M059J (cell line): ENCODE measurements around the gene TBC1D14. TPM values are rescaled to one million over a fixed set of nuclear protein-coding genes. Genes with fewer than 3 reads are reported as not detected.
"Not testable (repeated sequence)": the region's sequence is repeated elsewhere in the genome, so short reads cannot be mapped to it uniquely, and the experiment has no call there.

Source experiments
- DNase-seq: peaks from one replicate; pipeline ENCODE4 v3.0.0-alpha.2; 2012; ENCODE audit warnings: low read depth
- total RNA-seq: library from RNA; depleted of rRNA; stranded (reverse); fragments of >200 nt; shearing (Covaris generic); gene quantifications from 2 replicates; pipeline ENCODE4 v1.2.3, GENCODE V29; 2014

The TBC1D14 gene
- total RNA-seq, 1 experiment from 2014 or later: 22.4 TPM

DNA sequence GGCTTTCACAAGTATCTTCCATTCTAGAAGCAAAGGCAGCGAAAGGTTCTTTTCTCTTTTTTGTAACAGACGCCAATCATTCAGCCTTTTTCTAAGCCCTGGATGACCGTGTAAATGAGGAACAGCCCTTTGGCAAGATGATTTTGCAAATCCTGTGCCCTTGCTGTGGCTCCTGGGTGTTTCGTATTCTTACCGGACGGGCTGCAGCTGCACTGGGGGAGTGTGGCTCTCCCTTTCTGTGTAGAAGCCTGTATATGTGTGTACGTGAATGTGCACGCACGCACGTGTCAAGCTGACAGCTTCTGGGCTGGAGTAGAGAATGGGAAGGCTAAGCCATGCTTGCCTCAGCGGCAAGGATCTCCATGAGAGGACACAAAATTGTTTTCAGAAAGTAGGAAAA, 150.0 kb downstream of the TBC1D14 start:
- DNase-seq: no peak

DNA sequence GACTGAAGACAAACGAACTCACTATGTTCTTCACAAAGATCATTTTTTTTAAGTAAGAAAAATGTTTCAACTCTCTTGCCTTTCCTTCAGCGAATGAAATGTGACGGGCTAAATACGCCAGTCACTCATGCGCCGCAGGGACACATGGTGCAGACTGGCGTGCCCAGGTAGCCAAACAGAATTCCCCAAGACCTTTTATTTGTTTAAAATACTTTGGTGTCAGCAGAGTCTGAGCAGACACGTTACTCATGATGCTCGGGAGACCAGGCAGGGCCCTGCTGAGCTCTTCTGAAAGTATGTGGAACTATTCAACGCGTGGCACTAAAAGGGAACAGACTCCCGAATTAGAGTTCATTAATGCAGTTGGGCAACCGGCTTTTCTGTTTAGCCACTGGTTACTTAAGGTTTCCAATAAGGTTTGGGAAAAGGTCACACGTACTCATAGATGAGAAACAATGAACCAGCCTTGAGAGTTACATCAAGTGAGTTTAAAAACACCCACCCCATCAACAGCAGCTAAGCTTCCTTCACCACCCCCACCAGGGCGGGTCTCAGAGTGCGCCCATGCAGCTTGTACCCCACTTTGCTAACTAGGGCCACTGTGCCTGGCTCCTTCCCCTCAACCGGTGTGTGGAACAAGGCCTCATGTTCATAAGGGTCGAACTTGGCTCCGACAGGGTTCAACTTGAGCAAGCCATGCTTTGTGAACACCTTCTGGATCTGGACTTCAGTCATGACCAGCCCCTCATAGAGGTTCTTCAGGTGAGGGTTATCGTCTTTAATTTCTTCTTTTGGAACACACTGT, 150.9 kb downstream of the TBC1D14 start:
- DNase-seq: no peak

DNA sequence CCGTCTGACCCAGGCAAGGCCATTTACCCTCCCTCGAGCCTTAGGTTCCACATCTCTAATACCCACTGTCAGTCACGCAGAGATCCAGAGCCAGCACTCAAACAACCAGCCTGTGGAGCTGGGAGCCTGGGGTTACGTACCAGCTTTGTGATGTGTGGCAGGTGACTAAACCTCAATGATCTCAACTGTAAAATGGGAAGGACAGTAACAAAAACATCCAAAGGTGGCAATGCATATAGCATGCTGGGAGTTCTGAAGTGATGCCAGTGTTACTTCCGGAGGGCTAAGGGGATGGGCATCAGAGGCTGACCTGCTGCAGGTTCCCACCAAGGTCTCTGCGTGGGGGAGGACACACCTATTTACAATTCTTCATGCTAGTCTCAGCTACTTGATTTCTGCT, 152.2 kb downstream of the TBC1D14 start:
- no peak for DNase-seq

DNA sequence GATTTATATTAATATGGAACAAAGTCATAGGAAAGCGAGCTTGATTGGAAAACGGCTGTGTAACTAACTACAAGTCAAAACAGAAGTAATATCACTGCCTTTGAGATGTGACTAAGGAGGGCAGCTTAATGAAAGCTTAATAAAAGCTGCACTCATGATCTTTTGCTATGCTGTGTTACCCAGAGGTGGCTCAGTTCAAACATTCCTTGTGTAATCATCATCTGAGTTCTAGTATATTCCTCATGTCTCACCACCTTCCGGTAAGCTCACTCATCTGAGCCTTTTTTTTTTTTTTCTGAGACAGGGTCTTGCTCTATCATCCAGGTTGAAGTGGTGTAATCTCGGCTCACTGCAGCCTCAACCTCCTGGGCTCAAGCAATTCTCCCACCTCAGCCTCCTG, 153.2 kb downstream of the TBC1D14 start:
- DNase-seq: no peak

DNA sequence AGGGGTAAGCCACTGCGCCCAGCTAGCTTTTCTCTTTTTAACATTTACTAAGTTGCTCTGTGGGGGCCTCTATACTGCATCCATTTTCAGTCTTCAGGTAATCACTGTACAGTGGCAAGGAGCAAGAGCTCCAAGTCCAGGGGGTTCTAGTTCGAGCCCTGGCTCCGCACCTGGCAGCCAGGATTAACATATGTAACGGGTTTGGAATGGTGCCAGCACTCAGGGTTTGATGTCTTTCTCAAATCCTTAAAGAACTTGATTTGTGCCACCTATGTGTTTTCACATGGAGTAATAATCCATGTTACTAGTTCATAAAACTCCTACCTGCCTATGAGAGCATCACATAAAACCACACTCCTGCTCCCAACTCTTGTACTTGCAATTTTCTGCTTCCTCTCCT, 153.7 kb downstream of the TBC1D14 start:
- no peak for DNase-seq

DNA sequence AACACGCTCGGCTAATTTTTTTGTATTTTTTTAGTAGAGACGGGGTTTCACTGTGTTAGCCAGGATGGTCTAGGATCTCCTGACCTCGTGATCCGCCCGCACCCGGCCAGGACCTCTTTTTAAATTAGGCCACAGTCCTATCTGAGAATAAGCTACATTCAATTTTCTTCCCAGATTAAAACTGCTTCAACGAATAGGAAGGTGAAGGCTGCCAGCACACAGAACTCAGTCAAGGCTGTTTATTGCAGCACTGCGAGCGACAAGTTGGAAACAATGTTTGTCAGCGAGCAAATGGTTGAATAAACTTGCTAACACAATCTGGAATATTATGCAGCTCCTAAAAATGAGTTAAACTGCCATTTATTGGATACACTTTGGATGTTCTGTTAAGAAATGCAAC, 156.4 kb downstream of the TBC1D14 start:
- no peak for DNase-seq

DNA sequence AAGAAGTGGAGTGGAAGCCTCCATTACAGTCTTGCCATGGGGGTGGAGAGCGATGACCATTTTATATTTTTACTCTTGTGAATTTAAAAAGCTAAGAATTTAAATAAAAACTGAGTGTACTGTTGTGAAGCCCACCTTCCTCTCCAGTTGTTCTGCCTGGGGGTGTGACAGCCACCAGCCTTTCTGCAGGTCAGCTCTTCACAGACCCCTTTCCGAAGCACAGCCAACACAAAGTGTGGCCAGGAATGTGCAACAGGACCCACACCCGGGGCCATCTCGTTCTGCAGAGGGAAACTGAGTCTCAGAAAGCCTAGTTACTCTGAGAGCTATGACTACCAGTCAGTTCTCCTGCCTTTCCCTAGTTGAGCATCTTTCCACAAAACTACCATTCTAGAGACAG, 156.9 kb downstream of the TBC1D14 start:
- DNase-seq: no peak

DNA sequence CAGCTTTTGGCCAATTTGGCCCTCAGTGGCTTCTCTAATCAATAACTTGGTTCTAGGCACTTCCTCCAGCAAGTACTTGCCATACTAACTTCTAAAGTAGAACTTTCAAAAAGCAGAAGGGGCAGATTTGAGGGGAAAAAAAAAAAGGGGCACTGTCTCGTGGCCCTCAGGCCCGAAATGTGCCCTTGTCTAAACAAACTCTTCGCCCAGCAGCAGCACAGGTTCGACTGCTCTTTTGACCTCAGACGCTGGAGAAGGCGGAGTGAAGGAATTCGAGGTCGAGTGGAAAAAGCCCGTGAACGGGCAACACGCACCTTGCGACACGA, 157.5 kb downstream of the TBC1D14 start:
- DNase-seq: no peak

DNA sequence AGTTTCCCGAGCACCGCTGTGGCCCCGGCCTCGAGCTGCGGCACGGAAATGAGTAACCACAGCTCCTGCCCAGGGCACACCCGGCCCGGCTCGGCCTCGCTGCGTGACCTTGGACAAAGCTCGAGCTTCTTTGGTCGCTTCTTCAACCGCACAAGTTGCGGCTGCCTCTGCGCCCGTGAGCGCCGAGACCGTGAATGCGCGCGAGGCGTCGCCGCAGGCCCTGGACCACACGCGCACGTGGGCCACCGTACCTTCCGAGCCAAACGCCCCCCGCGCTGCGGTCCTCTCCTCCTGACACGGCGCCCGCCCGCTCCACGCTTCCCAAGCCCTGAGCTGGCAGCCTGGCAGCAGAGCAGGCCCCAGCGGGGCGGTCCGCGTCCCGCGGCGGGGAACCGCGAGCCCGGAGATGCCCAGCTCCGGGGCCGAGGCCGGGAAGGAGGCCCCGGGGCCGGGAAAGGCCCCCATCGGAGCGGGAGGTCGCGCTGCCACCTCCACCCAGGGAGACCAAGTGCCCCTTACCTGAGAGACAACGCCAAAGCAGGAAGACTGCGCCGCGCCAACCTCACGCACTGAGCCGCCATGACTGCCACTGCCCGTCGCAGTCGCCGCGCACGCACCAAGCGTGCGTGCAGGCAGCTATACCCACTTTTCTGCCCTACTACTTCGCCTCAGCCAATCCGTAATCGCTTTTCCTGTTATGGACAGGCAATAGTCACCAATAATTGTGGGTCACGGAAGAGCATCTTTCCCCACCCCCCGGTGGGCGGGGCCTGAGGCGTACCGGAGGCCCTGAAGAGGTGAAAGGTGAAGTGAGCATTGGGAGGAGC, 158.0 kb downstream of the TBC1D14 start, which contains the start of gene GRPEL1:
Gene GRPEL1, minus strand, starts transcription at position 613 of the 827 bp plus-strand sequence. Its CDS starts 32 bp downstream, at position 581.
- DNase-seq: peak; percentile 99

DNA sequence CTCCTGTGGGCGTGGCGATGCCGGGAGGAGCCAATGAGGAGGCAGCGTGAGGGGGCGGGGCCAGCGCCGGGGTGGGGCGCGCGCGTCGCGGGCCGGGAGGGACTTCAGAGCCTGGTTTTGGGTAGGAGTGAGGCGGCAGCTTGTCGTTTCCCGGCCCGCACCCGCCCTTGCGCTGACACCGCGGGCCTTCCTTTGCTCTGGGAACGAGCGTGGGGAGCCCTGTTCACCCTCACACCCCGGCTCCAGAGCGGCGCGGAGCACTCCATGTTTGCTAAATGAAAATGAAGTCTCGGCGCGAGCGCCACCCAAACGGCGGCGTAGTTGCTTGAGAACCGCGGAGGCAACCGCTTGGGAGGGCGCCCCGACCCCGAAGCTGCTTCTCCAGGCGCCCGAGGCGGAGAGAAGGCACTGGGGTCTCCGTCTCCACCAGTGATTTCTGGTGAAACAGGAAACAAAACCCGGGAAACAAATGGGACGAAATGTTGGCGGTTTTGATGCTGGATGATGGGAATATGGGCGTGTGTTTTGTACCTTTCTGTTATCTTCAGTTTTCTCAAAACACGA, 158.7 kb downstream of the TBC1D14 start:
- no peak for DNase-seq

DNA sequence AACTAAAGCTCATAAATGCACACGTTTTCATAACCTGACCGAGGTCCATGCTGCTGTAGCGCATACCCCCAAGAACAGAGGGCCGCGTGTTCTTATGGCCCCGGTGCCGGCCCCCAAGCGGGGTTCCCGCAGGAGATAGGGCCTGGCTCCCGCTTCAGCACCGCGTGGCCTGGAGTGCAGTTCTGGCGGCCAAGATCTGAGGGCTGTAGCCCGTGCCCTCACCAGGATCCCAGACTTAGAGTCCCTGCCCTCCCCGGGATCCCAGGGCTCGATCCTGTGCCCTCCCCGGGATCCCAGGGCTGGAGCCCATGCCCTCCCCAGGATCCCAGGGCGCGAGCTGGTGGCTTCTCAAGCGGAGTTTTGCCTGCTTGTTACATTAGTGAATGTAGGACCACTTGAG, 159.3 kb downstream of the TBC1D14 start:
- DNase-seq: peak; percentile 18

DNA sequence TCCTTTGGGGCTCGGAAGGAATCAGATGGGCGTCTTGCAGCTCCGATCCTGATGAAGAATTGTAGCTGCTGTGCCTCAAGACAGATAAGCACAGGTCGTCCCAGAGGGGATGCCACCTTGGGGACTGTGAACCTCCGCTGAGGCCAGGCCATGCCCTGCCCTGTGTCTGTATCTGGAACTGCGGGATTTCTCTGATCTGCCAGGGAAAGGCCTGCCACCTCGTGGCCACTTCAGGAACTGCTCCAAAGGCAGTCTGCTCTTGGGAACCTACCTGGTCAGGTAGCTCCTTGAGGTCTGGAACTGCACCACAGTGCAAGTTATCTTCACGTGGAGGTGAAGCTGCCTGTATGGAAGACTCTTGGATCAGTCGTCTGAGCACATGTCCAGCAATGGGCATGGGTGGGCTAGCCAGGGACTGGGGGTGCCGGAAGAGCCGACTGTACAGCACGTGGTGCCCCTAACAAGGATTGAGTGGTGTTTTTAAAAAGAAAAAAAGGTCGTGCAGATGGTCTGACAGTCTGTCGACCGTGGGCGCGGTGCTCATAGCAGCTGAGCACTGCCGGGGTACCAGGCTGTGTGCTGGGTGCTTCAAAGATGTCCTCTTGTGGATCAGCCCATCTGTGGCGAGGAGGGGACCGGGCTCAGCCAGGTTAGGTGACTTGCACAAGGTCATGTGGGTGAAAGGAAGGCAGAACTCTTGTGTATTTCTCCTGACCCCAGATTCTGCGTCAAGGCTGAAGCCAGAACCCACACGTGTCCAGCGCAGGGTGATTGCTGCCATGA, 161.3 kb downstream of the TBC1D14 start:
- DNase-seq: peak; percentile 65

DNA sequence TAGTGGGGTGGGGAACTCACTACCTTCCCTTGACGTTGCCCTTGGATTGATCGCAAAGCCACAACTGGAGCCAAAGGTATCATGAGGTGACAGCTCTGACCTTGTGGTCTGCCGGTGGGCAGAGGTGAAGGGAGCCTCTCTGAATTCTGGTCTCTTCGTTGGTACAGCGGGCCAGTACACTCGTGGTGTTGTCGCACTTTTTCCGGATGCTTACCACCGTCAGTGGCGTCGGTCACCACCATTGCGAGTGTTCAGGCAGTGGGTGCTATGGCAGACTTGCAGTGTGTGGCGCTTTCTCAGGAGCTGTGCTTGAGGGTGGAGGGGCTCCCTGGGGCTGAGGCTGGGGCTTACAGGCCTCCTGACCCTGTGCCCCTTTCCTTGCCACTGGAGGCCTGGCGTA, 163.4 kb downstream of the TBC1D14 start:
- DNase-seq: no peak

DNA sequence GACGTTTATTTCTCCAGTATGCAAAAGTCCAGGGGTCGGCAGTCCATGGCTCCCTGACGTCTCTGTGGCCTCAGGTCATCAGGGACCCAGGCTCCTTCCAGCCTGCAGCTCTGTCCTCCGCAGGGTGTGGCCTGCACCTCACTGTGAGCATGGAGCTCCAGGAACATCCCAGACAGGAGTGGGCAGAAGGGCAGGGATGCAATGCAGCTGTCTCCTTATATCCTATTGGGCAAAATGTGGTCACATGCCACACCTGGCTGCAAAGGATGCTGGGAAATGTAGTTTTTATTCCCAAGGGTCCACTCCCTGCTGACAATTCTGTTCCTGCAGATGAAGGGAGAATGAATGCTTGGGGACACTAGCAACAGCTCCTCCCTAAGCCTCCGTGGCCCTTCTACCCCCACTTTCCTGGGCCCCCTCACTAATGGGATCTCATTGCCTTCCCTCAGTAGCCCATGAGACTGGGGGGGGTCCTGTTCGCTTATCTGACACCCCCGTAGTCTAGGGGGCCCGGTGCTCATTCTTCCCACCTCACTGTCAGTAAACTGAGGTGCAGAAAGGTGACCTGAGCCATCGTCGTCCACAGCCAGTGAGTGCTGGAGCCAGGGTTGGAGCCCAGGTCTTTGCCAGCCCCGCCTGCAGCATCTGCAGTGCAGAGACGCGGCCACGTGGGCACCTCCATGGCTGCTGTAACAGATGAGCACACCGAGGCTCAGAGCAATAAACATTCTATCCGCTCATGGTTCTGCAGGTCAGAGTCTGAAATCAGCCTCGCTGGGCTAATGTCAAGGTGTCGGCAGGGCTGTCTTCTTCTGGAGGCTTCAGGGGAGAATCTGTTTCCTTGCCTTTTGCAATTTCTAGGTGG, 164.1 kb downstream of the TBC1D14 start:
- peak; percentile 68 for DNase-seq

DNA sequence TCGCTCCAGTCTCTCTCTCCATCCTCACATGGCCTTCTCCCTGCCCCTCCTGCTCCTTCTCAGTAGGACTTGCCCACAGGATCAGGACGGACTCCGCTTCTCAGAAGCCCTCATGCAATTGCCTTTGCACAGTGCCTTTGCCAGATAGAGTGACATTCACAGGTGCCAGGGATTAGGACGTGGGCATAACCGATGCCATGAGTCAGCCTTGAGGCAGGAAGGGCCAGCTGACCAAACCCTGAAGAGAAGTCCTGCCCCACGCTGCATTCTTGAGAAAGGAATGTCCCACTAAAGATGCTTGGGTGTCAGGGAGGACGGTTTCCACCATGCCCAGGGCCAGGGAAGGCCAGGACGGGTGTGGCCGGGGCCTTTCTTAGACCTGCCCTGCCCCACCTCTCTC, 164.8 kb downstream of the TBC1D14 start:
- DNase-seq: peak; percentile 82

DNA sequence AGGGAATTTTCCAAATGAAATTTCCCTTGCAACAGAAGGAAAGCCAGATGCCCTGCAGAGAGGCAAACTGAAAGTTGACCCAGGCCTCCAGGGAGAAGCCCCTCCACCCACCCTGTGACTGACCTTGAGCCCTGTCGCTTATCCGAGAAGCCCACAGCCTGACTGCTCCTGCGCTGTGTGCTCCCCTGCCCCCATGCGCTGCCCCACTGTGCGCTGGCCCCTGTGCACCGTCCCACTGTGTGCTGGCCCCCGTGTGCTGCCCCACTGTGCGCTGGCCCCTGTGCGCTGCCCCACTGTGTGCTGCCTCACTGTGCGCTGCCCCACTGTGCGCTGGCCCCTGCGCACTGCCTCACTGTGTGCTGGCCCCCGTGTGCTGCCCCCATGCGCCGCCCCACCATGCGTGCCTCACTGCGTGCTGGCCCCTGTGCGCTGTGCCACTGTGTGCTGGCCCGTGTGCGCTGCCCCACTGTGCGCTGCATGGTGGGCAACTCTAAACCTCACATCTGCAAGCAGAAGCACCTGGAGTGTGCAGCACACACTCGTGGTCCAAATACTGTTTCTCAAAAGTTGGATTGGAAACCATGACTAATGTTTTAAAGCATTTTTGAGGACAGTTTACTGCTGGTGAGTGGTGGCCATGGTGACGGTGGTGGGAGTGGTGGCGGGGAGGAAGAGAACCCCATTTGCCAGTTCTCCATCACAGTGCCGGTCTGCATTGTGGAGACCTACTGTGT, 166.5 kb downstream of the TBC1D14 start:
- DNase-seq: peak; percentile 82

DNA sequence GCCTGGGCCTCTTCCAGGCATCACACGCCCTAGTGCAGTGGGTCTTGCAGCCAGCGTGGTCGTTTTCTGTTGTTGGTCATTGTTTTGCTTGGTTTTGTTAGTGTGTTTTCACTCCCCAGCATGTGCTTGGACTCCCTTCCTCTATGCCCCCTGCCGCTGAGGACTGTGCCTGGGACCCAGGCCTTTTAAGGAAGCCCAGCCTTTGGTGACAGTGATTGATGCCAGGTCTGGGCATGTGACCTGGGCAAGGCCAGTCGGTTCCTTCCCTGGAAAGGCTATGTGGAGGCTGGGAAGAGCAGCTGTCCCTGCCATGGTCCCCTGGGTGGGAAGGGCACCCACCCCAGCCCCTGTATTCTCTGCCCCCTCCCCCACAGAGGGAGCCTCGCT, 167.1 kb downstream of the TBC1D14 start:
- DNase-seq: no peak

DNA sequence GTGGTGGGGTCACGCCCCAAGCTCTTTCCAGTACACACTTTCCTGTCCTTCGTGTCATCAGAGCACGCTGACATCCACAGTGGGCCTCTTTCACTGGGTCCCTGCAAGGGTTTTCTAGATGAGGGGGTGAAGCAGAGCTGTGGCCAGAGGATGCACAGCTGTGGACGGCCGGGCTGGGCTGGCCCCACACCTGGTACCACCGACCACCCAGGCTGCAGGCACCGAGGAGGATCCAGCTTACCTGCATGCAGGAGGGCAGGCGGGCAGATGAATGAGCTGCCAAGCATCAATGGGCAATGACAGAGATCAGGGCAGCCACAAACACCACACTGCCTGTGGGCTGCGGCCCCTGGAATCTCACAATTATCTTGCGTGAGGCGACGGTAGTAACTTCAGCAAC, 167.7 kb downstream of the TBC1D14 start:
- DNase-seq: no peak

DNA sequence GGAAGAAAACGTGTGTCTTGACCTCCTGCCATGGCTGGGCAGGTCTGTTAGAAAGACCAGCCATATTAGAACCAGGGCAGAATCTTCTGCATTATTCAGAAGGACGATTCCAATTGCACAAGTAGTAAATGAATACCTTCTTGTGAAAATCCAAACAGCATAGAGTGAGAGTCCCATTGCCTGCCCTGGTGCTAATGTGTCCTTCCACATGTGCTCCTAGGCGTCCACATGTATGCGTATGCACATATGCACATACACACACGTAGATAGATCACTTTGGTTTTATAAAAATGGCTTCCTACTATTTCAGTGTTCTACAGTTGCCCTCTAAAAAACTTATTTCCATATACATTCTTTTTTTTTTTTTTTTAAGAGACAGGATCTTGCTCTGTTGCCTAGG, 168.4 kb downstream of the TBC1D14 start:
- DNase-seq: no peak

DNA sequence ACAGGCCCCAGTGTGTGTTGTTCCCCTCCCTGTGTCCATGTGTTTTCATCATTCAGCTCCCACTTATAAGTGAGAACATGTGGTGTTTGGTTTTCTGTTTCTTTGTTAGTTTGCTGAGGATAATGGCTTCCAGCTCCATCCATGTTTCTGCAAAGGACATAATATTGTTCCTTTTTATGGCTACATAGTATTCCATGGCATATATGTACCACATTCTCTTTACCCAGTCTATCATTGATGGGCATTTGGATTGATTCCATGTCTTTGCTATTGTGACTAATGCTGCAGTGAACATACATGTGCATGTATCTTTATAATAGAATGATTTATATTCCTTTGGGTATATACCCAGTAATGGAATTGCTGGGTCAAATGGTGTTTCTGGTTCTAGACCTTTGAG, 169.9 kb downstream of the TBC1D14 start:
- not testable (repeated sequence) for DNase-seq
